ENCODE results near the gene ACSM6. TPM values are rescaled to one million over a fixed set of nuclear protein-coding genes. Genes with fewer than 3 reads are reported as not detected.
"Not testable (repeated sequence)": the region's sequence is repeated elsewhere in the genome, so short reads cannot be mapped to it uniquely, and the experiment has no call there.

Gene ACSM6
- total and polyA plus RNA-seq, 2 donors: 0.96 to 5.1 TPM

- Histone ChIP-seq H3K27me3 (ENCODE audit: control insufficient read depth in 2 of 2, insufficient read depth in 1 of 2, low read length in 1 of 2) (no peaks in the 10 kb centered on the region), H3K9me3 (ENCODE audit: control insufficient read depth in 2 of 2, insufficient read depth in 1 of 2, low read length in 1 of 2) (peaks cover 0 to 1% of the 10 kb centered on the region in 2 donors), H3K4me1 (ENCODE audit: control insufficient read depth in 2 of 2, insufficient read depth in 2 of 2, low read length in 2 of 2) (peaks cover 0 to 8% of the 10 kb centered on the region in 2 donors), H3K27ac (ENCODE audit: low read depth in 1 of 2, low read length in 1 of 2) (no peak overlapping the region), H3K4me3 (ENCODE audit: low read length in 2 of 2) (peak overlapping the region; percentile 45 to 63), H3K36me3 (ENCODE audit: control insufficient read depth in 2 of 2, insufficient read depth in 2 of 2, low read length in 1 of 2) (no peaks in the 10 kb centered on the region)
- WGBS: 84% methylated on average over 10 of the region's 10 CpGs
- DNase-seq (ENCODE audit: low read depth in 6 of 9, low spot score in 9 of 9): no peak
Observed at GRCh38 chr10:95229724-95230627, 35.9 kb downstream of the ACSM6 start.

- 50% methylated on average over 36 of the region's 36 CpGs for WGBS
- not testable (repeated sequence) for H3K27me3 ChIP-seq (ENCODE audit: control insufficient read depth in 2 of 2, insufficient read depth in 1 of 2, low read length in 1 of 2); H3K9me3 ChIP-seq (ENCODE audit: control insufficient read depth in 2 of 2, insufficient read depth in 1 of 2, low read length in 1 of 2); H3K36me3 ChIP-seq (ENCODE audit: control insufficient read depth in 2 of 2, insufficient read depth in 2 of 2, low read length in 1 of 2); H3K4me1 ChIP-seq (ENCODE audit: control insufficient read depth in 2 of 2, insufficient read depth in 2 of 2, low read length in 2 of 2)
- H3K27ac ChIP-seq (ENCODE audit: low read depth in 1 of 2, low read length in 1 of 2): peak overlapping the region in 1 of 2 donors; percentile 24
- peak in 8 of 9 donors; percentile 38 to 82 (median 58) for DNase-seq (ENCODE audit: low read depth in 6 of 9, low spot score in 9 of 9)
- H3K4me3 ChIP-seq (ENCODE audit: low read length in 2 of 2): peak overlapping the region; percentile 45 to 63
Observed at GRCh38 chr10:95230677-95231586, 36.9 kb downstream of the ACSM6 start.

- Histone ChIP-seq H3K4me3 (ENCODE audit: low read length in 2 of 2) (no peak overlapping the region), H3K27me3 (ENCODE audit: control insufficient read depth in 2 of 2, insufficient read depth in 1 of 2, low read length in 1 of 2) (no peaks in the 10 kb centered on the region), H3K4me1 (ENCODE audit: control insufficient read depth in 2 of 2, insufficient read depth in 2 of 2, low read length in 2 of 2) (peaks cover 0 to 11% of the 10 kb centered on the region in 2 donors), H3K9me3 (ENCODE audit: control insufficient read depth in 2 of 2, insufficient read depth in 1 of 2, low read length in 1 of 2) (peaks cover 0 to 1% of the 10 kb centered on the region in 2 donors), H3K27ac (ENCODE audit: low read depth in 1 of 2, low read length in 1 of 2) (no peak overlapping the region), H3K36me3 (ENCODE audit: control insufficient read depth in 2 of 2, insufficient read depth in 2 of 2, low read length in 1 of 2) (no peaks in the 10 kb centered on the region)
- 94% methylated on average over 2 of the region's 2 CpGs for WGBS
- DNase-seq (ENCODE audit: low read depth in 6 of 9, low spot score in 9 of 9): no peak
Observed at GRCh38 chr10:95233377-95234034, 39.5 kb downstream of the ACSM6 start.

GRCh38 chr10:95234951-95235350, 40.9 kb downstream of the ACSM6 start:
- H3K4me1 ChIP-seq (ENCODE audit: control insufficient read depth in 2 of 2, insufficient read depth in 2 of 2, low read length in 2 of 2): peaks cover 0 to 11% of the 10 kb centered on the region in 2 donors
- no peak for DNase-seq (ENCODE audit: low read depth in 6 of 9, low spot score in 9 of 9)
- peaks cover 0 to 1% of the 10 kb centered on the region in 2 donors for H3K9me3 ChIP-seq (ENCODE audit: control insufficient read depth in 2 of 2, insufficient read depth in 1 of 2, low read length in 1 of 2)
- no peak overlapping the region for H3K27ac ChIP-seq (ENCODE audit: low read depth in 1 of 2, low read length in 1 of 2)
- 96% methylated on average over 5 of the region's 5 CpGs for WGBS
- H3K27me3 ChIP-seq (ENCODE audit: control insufficient read depth in 2 of 2, insufficient read depth in 1 of 2, low read length in 1 of 2): no peaks in the 10 kb centered on the region
- no peaks in the 10 kb centered on the region for H3K36me3 ChIP-seq (ENCODE audit: control insufficient read depth in 2 of 2, insufficient read depth in 2 of 2, low read length in 1 of 2)
- H3K4me3 ChIP-seq (ENCODE audit: low read length in 2 of 2): no peak overlapping the region

- Histone ChIP-seq H3K27me3 (ENCODE audit: control insufficient read depth in 2 of 2, insufficient read depth in 1 of 2, low read length in 1 of 2) (no peaks in the 10 kb centered on the region), H3K9me3 (ENCODE audit: control insufficient read depth in 2 of 2, insufficient read depth in 1 of 2, low read length in 1 of 2) (peaks cover 0 to 1% of the 10 kb centered on the region in 2 donors), H3K27ac (ENCODE audit: low read depth in 1 of 2, low read length in 1 of 2) (no peak overlapping the region), H3K36me3 (ENCODE audit: control insufficient read depth in 2 of 2, insufficient read depth in 2 of 2, low read length in 1 of 2) (no peaks in the 10 kb centered on the region), H3K4me1 (ENCODE audit: control insufficient read depth in 2 of 2, insufficient read depth in 2 of 2, low read length in 2 of 2) (peaks cover 0 to 9% of the 10 kb centered on the region in 2 donors), H3K4me3 (ENCODE audit: low read length in 2 of 2) (no peak overlapping the region)
- 83% methylated on average over 3 of the region's 3 CpGs for WGBS
- DNase-seq (ENCODE audit: low read depth in 6 of 9, low spot score in 9 of 9): no peak
Observed at GRCh38 chr10:95235676-95236067, 41.6 kb downstream of the ACSM6 start.

GRCh38 chr10:95236068-95236903, 42.2 kb downstream of the ACSM6 start:
- H3K36me3 ChIP-seq (ENCODE audit: control insufficient read depth in 2 of 2, insufficient read depth in 2 of 2, low read length in 1 of 2): no peaks in the 10 kb centered on the region

GRCh38 chr10:95237376-95238170, 43.5 kb downstream of the ACSM6 start:
- no peak overlapping the region for H3K27ac ChIP-seq (ENCODE audit: low read depth in 1 of 2, low read length in 1 of 2)
- peaks cover 0 to 19% of the 10 kb centered on the region in 2 donors for H3K4me1 ChIP-seq (ENCODE audit: control insufficient read depth in 2 of 2, insufficient read depth in 2 of 2, low read length in 2 of 2)
- no peak for DNase-seq (ENCODE audit: low read depth in 6 of 9, low spot score in 9 of 9)
- no peaks in the 10 kb centered on the region for H3K36me3 ChIP-seq (ENCODE audit: control insufficient read depth in 2 of 2, insufficient read depth in 2 of 2, low read length in 1 of 2)
- no peaks in the 10 kb centered on the region for H3K27me3 ChIP-seq (ENCODE audit: control insufficient read depth in 2 of 2, insufficient read depth in 1 of 2, low read length in 1 of 2)
- no peak overlapping the region for H3K4me3 ChIP-seq (ENCODE audit: low read length in 2 of 2)
- 91% methylated on average over 12 of the region's 12 CpGs for WGBS
- H3K9me3 ChIP-seq (ENCODE audit: control insufficient read depth in 2 of 2, insufficient read depth in 1 of 2, low read length in 1 of 2): peaks cover 0 to 1% of the 10 kb centered on the region in 2 donors

More at GRCh38 chr10:95236068-95236903, 42.2 kb downstream of the ACSM6 start:
- Histone ChIP-seq H3K9me3 (ENCODE audit: control insufficient read depth in 2 of 2, insufficient read depth in 1 of 2, low read length in 1 of 2) (peaks cover 0 to 1% of the 10 kb centered on the region in 2 donors), H3K27ac (ENCODE audit: low read depth in 1 of 2, low read length in 1 of 2) (no peak overlapping the region), H3K27me3 (ENCODE audit: control insufficient read depth in 2 of 2, insufficient read depth in 1 of 2, low read length in 1 of 2) (no peaks in the 10 kb centered on the region), H3K4me3 (ENCODE audit: low read length in 2 of 2) (no peak overlapping the region), H3K4me1 (ENCODE audit: control insufficient read depth in 2 of 2, insufficient read depth in 2 of 2, low read length in 2 of 2) (peaks cover 0 to 13% of the 10 kb centered on the region in 2 donors)
- no peak for DNase-seq (ENCODE audit: low read depth in 6 of 9, low spot score in 9 of 9)
- 83% methylated on average over 6 of the region's 6 CpGs for WGBS

Data from thymus (tissue), 11 donors.